ENCODE data around the gene DNAH14.
"Not testable (repeated sequence)": the region's sequence is repeated elsewhere in the genome, so short reads cannot be mapped to it uniquely, and the experiment has no call there.

Gene DNAH14

DNA sequence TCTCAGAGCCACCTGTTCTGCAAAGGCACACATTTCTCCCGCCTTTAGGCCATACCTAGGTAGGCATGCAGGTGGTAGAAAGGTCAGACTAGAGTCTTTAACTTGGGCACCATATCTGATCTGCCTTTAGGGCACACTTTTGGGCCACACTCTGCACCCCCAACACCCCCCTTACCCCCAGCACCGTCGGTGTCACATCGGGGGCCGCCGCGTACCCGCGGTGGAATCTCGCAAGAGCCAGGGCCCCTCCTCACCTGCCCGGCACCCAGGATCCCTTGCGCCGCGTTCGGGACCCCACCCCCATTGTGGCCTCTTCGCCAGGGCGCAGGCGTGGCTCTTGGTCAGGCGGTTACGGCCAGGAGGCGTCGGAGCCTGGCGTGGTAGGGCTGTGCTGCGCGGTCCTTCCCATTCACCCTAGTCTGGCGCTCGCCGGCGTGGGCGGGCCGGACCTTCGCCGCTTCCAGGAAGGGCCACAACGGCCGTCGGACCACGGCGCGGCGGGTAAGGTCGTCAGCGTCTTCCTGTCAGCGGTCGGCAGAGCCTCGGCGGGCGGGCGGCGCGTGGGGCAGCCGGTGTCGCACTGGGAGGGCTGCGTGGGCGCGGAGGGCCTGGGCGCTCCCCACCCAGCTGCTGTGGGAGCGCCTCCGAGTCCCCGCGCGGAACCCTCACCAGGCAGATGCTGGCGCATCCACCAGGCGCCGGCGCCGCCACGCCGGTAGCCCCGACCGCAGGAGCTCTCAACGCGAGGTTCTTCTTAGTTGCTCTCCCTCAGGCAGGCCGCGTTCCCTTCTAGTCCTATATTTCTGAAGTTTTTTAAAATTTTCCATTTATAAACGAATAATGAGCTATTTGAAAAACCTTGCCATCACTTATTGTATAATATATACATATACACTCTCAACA is at the start of gene DNAH14:
DNAH14 (plus strand) TSS at position 341 of the 903 bp plus-strand sequence. CDS start 23,028 bp downstream, outside the sequence.
- peak; percentile 32 for DNase-seq

DNA sequence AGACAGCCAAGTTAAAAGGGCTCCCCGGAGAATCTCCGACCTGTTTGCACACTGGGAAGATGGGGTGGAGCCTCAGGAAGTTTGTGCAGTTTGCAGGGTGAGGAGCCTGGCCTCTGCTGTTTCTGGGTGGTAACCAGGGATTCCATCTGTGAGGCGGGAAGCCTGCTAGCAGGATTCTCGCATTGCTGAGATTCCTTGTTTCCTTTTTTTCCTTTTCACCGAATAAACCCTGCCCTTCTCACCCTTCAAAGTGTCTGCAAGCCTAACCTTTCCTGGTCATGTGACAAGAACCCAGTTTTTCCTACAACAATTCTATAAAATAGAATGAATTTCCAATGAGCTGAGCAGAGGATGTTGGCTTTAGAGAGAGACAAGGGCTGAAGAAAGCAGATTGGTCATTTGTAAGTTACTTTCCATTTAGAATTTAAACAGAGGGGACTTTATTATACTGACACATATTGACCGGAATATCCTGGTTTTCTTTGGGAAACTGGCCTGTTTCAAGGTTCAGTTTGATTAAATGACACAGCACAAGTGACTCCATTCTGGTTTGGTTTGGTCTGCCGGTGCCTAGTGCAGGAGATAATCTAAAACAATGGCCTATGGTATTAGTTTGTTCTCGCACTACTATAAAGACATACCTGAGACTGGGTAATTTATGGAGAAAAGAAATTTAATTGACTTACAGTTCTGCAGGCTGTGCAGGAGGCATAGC is 48.7 kb upstream of the DNAH14 start:
- DNase-seq: no peak

DNA sequence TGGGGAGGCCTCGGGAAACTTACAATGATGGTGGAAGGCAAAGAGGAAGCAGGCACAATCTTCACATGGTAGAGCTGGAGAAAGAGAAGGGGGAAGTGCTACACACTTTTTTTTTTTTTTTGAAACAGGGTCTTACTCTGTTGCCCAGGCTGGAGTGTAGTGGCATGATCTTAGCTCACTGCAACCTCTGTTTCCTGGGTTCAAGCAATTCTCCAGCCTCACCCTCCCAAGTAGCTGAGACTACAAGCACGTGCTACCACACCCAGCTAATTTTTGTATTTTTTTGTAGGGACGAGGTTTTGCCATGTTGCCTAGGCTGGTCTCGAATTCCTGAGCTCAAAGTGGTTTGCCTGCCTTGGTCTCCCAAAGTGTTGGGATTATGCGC is 48.2 kb upstream of the DNAH14 start:
- not testable (repeated sequence) for DNase-seq

GRCh38 chr1:224881762-224882211 is 47.7 kb upstream of the DNAH14 start:
- no peak for DNase-seq

GRCh38 chr1:224882264-224882663 is 47.2 kb upstream of the DNAH14 start:
- no peak for DNase-seq

DNA sequence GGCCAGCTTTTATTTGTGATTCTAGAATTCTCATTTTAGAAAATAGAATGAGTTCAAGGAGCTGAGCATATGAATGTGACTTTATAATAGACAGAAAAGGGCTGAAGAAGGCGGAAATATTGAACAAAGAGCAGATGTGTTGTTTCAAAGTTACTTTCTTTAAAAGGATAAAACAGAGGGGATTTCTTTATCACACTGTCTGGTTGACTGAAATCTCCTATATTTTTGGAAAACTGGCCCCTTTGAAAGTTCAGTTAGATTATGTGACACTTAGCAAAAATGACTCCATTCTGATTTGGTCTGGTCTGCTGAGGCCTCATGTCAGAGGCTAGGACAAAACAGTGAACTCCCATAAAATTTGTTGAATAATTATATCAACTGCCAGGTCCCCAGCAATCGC is 46.4 kb upstream of the DNAH14 start:
- no peak for DNase-seq

DNA sequence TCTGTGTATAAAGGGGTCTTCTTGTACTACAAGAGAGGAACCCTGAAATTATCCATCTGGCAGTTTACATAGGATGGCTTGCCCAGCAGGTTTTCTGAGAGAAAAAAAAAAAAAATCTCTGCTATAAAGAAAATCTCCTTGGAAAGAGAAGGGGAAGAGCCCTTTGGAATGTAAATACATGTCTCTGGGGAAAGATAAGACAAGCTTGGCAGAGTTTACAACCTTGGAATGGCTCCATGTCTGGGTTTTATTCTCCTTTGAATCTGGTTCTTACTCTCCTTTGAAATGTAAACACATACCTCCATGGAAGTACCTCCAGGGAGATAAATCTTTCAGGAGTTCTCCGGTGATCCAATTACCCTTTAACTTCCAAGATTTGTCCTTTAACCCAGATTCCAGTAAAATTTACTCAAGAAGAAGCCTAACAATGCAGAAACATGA is 45.1 kb upstream of the DNAH14 start:
- no peak for DNase-seq

- not testable (repeated sequence) for DNase-seq
Measured at GRCh38 chr1:224885376-224885775, 44.1 kb upstream of the DNAH14 start.

DNA sequence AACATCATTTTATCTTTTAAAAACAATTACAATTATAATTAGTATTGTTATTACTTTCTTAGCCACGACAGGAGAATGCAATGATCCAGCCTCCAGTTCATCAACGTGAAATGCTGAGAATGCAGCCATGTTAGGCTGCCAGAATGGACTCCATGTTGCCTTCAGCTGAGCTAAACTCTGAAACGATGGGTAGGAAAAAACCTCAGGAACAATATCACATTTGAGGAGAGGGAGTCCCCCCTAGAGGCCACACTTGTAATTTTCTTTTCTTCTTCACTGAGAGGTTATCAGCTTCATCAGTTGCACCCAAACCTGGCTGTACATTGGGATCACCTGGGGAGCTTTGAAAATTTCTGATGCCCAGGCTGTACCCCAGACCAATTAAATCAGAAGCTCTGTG is 34.6 kb upstream of the DNAH14 start:
- DNase-seq: no peak

DNA sequence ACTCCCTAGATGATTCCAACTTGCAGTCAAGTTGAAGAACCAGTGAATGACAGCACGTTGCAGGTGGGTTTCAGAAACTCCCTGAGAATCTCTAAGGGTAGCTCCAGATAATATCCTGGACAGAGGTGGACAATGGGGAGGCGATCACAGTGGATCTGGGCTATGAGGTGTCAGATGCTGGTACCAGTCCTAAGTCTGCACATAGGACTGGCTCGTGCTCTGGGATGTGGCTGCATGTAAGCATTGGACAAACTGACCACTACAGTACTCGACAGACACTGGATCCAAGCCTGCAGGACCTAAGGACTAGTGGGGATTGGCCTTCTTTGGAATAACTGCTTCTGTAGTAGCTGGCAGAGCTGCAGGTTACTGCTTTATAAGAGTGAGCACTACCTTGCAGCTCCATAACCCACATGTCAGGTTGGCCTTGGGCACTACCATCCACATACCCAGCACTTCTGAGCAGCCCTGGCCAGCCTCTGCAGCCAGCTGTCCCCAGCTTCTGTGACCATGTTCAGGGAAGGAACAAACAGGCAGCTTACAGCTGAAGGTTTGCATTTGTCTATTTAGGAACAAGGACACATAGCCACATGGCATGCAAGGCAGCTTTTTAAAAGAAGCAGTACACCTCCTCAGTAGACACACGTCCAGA is 33.2 kb upstream of the DNAH14 start:
- DNase-seq: no peak

DNA sequence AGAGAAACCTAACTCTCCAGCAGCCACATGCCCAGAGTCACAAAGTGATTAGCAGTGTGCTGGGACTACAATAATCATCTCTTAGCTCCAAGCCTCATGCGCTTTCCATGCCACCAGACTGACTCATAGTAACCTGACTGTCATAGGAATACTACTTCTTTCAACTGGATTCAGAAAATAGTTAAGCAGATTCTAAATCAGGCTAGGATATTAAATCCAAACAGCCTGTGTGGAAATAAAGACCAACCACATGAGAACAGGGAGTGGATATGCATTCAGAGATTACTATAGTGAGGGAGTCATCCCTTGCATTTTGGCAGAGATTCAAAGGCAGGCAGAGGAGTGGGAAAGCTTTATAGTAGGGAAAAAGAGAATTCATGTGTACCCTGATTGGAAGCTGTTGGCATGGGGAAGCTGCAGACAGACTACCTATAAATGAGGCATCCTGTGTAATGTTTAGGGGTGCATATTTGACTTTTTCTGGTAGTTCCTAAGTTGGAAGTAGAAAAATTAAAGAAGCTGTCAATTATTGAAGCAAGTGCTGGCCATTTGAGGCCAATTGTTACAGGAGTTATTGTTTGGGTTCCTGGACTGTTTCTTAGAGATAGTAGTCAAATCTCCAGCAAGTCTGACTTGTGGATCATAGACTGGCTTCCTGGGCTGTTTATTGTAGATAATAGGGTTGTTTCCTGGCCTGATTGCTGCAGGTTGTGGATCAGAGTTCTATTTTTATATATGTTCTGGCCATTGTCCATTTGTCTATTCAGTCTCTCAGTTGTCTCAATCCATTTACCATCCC is 31.7 kb upstream of the DNAH14 start:
- DNase-seq: no peak

DNA sequence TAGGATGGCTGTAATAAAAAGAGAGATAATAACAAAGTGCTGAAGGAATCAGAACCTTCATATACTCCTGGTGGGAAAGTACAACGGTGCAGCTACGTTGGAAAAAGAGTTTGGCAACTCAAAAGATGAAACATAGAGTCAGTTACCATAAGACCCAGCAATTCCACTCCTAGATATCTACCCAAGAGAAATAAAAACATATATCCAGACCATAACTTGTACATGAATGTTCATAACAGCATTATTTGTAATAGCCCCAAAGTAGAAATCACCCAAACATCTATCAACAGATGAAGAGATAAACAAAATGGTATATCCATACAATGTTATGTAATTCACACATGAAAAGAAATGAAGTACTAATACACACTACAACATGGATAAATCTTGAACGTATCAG is 30.5 kb upstream of the DNAH14 start:
- no peak for DNase-seq

DNA sequence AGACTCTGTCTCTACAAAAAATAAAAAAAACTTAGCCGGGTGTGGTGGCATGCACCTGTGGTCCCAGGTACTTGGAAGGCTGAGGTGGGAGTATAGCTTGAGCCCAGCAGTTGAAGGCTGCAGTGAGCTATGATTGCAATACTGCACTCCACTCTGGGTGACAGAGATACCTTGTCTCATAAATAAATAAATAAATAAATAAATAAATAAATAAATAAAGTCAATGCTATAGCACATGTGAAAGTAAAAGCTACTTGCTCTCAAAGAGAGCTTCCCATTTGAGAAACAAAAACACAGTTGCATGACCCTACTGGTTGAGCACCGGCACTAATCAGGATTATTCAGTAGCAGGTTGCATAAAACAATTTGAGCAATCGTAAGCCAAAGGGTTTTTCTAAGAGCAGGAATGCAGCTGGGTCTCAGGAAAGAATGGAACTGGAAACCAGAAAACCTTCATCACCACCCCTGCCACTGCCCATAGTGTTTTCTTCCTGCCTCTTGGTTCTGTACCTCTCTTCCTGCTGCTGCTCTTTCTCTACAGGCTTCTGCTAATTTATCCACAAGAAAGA is 29.3 kb upstream of the DNAH14 start:
- no peak for DNase-seq

GRCh38 chr1:224901087-224901810 is 28.2 kb upstream of the DNAH14 start:
- DNase-seq: no peak

DNA sequence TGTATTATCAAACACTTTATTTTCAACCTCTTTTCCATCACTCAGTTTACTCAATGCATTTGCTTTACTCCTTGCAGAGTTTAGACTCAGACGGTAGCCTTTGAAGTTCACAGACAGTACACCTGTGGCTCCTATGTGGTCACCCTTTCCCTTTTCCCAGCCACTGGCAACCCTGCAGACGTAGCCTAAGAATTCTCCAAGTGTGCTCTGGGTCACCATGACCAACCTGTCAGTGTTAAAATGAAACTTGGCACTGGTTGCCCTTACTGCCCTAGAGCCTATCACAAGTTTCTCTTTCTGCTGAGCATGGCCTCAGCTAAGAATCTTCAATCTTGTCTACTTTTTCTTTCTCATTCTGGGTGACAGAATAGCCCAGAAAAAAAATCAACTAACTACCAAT is 25.5 kb upstream of the DNAH14 start:
- no peak for DNase-seq

- no peak for DNase-seq
Measured at GRCh38 chr1:224906340-224906739, 23.1 kb upstream of the DNAH14 start.

DNA sequence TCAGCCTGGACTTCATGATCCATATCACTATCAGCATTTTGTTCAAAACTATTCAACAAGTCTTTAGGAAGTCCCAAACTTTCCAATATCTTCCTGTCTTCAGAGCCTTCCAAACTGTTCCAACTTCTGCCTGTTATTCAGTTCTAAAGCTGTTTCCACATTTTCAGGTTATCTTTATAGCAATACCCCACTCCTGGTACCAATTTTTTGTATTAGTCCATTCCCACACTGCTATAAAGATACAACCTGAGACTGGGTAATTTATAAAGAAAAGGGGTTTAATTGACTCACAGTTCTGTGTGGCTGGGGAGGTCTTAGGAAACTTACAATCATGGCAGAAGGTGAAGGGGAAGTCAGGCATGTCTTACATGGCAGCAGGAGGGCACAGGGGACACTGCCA is 18.3 kb upstream of the DNAH14 start:
- no peak for DNase-seq

- no peak for DNase-seq
Measured at GRCh38 chr1:224914292-224914900, 15.1 kb upstream of the DNAH14 start.

DNA sequence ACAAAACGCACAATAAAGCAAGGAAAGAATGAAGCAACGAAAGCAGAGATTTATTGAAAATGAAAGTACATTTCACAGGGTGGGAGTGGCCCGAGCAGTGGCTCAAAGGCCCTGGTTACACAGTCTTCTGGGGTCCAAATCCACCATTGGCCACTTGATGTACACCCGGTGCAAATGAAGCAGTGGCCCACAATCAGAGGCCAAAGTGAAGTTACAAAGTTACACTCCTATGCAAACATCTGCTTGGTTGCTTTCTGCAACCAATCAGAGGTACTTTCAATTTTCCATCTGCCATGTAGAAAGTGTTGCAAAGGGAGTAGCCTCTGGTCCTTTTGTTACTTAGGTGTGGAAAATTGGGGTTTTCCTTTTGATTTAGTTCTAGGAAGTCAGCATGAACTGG is 10.0 kb upstream of the DNAH14 start:
- DNase-seq: no peak

DNA sequence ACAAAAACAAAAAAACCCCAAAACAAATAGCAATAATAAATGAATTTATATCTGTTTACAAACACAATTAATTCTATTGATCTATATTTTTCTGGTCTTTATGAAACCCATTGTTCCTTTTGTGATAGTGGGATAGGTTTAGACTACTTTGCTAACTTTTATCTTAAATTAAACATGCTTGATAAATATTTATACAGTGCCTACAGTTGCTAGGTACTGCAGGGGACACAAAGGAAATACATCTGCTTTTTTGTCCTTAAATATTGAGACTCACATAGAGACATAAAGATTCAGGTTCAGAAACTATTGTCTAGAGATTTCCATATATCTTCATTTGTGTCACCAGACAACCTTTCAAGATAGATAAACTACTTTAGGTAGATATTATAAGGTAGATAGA is 8.5 kb upstream of the DNAH14 start:
- DNase-seq: no peak

GRCh38 chr1:224921354-224921753 is 8.1 kb upstream of the DNAH14 start:
- no peak for DNase-seq
